Ascending aorta (tissue), 2 donors: ENCODE measurements around the gene BOLA3. TPM values are rescaled to one million over a fixed set of nuclear protein-coding genes. Genes with fewer than 3 reads are reported as not detected.

ENCODE experiments used
- DNase-seq, 2 donors: peaks; one replicate each; pipeline ENCODE4 v3.0.0-alpha.2; 2019; ENCODE audit warnings: low spot score in 2 of 2
- H3K27ac ChIP-seq, 2 donors: fragments of 200-600 bp; sonication (generic); one replicate each; pipeline ENCODE4 v1.5.1; 2016 to 2017; ENCODE audit warnings: mild to moderate bottlenecking in 1 of 2
- H3K27me3 ChIP-seq: fragments of 200-600 bp; sonication (generic); one replicate; pipeline ENCODE4 v1.5.1; 2017
- H3K36me3 ChIP-seq, 2 donors: fragments of 200-600 bp; sonication (generic); one replicate each; pipeline ENCODE4 v1.5.1; 2016
- H3K4me1 ChIP-seq, 2 donors: fragments of 200-600 bp; sonication (generic); one replicate each; pipeline ENCODE4 v1.5.1; 2016 to 2017; ENCODE audit warnings: mild to moderate bottlenecking in 1 of 2
- H3K4me3 ChIP-seq, 2 donors: fragments of 200-600 bp; sonication (generic); one replicate each; pipeline ENCODE4 v1.5.1; 2016 to 2017; ENCODE audit warnings: mild to moderate bottlenecking in 1 of 2
- H3K9me3 ChIP-seq, 2 donors: fragments of 200-600 bp; sonication (generic); one replicate each; pipeline ENCODE4 v1.5.1; 2016
- intact Hi-C: fragments of 100-400 bp; cut with DNase I; formaldehyde crosslinking; loops from one replicate; pipeline ENCODE4 v1.15.1; 2023
- total RNA-seq: library from RNA; depleted of rRNA; stranded (reverse); fragments of >200 nt; gene quantifications from one replicate; pipeline ENCODE4 v1.1.0, GENCODE V29; 2016
- TF ChIP-seq, protein P1 (sequence below), 3 experiments: fragments of 200-600 bp in 2 of 3; fragments of 450-650 bp in 1 of 3; sonication (generic) in 2 of 3; IDR thresholded peaks; one replicate each; pipeline ENCODE4 v1.5.1; 2016 to 2019; ENCODE audit warnings: antibody characterized with exemption in 3 of 3, mild to moderate bottlenecking in 1 of 3, moderate library complexity in 1 of 3

BOLA3 gene
- total RNA-seq, 1 donor from 2014 or later: 47.3 TPM

DNA sequence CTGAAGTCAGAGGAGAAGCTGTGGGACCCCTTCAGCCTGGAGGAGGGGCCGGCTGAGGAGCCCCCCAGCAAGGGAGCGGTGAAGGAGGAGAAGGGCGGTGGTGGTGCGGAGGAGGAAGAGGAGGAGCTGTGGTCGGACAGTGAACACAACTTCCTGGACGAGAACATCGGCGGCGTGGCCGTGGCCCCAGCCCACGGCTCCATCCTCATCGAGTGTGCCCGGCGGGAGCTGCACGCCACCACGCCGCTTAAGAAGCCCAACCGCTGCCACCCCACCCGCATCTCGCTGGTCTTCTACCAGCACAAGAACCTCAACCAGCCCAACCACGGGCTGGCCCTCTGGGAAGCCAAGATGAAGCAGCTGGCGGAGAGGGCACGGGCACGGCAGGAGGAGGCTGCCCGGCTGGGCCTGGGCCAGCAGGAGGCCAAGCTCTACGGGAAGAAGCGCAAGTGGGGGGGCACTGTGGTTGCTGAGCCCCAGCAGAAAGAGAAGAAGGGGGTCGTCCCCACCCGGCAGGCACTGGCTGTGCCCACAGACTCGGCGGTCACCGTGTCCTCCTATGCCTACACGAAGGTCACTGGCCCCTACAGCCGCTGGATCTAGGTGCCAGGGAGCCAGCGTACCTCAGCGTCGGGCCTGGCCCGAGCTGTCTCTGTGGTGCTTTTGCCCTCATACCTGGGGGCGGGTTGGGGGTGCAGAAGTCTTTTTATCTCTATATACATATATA is 46.0 kb downstream of the BOLA3 start:
- H3K27ac ChIP-seq: no peak overlapping the region
- no peaks in the 10 kb centered on the region for H3K27me3 ChIP-seq
- no peak overlapping the region for H3K4me3 ChIP-seq
- DNase-seq: no peak
- peaks cover 26 to 28% of the 10 kb centered on the region in 2 donors for H3K36me3 ChIP-seq
- no peaks in the 10 kb centered on the region for H3K4me1 ChIP-seq
- H3K9me3 ChIP-seq: no peaks in the 10 kb centered on the region
- TF ChIP-seq, protein P1, sequence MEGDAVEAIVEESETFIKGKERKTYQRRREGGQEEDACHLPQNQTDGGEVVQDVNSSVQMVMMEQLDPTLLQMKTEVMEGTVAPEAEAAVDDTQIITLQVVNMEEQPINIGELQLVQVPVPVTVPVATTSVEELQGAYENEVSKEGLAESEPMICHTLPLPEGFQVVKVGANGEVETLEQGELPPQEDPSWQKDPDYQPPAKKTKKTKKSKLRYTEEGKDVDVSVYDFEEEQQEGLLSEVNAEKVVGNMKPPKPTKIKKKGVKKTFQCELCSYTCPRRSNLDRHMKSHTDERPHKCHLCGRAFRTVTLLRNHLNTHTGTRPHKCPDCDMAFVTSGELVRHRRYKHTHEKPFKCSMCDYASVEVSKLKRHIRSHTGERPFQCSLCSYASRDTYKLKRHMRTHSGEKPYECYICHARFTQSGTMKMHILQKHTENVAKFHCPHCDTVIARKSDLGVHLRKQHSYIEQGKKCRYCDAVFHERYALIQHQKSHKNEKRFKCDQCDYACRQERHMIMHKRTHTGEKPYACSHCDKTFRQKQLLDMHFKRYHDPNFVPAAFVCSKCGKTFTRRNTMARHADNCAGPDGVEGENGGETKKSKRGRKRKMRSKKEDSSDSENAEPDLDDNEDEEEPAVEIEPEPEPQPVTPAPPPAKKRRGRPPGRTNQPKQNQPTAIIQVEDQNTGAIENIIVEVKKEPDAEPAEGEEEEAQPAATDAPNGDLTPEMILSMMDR (IDR thresholded peaks at IDR 0.05): no peak
- intact Hi-C loops: no loop called here

- no peak for DNase-seq
- H3K36me3 ChIP-seq: peaks cover 26 to 32% of the 10 kb centered on the region in 2 donors
- H3K27me3 ChIP-seq: no peaks in the 10 kb centered on the region
- H3K4me1 ChIP-seq: no peaks in the 10 kb centered on the region
- H3K4me3 ChIP-seq: no peak overlapping the region
- H3K9me3 ChIP-seq: no peaks in the 10 kb centered on the region
- intact Hi-C loops: no loop called here
- H3K27ac ChIP-seq: no peak overlapping the region
- TF ChIP-seq, protein P1 (IDR thresholded peaks at IDR 0.05): no peak
Observed at GRCh38 chr2:74100254-74101216, 47.2 kb downstream of the BOLA3 start.

- H3K4me1 ChIP-seq: no peaks in the 10 kb centered on the region
- peaks cover 29 to 38% of the 10 kb centered on the region in 2 donors for H3K36me3 ChIP-seq
- no peaks in the 10 kb centered on the region for H3K27me3 ChIP-seq
- intact Hi-C loops: no loop called here
- no peaks in the 10 kb centered on the region for H3K9me3 ChIP-seq
- TF ChIP-seq, protein P1 (IDR thresholded peaks at IDR 0.05): no peak
- H3K27ac ChIP-seq: no peak overlapping the region
- H3K4me3 ChIP-seq: no peak overlapping the region
- peak in 1 of 2 donors; percentile 18 for DNase-seq
Observed at GRCh38 chr2:74099835-74100234, 47.9 kb downstream of the BOLA3 start.

GRCh38 chr2:74099271-74099670 is 48.4 kb downstream of the BOLA3 start:
- Histone ChIP-seq H3K4me3 (no peak overlapping the region), H3K9me3 (no peaks in the 10 kb centered on the region), H3K27ac (no peak overlapping the region), H3K36me3 (peaks cover 30 to 40% of the 10 kb centered on the region in 2 donors), H3K27me3 (no peaks in the 10 kb centered on the region), H3K4me1 (no peaks in the 10 kb centered on the region)
- TF ChIP-seq, protein P1 (IDR thresholded peaks at IDR 0.05): no peak
- no peak for DNase-seq
- intact Hi-C loops: no loop called here

GRCh38 chr2:74097574-74097973 is 50.1 kb downstream of the BOLA3 start:
- intact Hi-C loops: no loop called here
- TF ChIP-seq, protein P1 (IDR thresholded peaks at IDR 0.05): no peak
- Histone ChIP-seq H3K4me3 (no peak overlapping the region), H3K27me3 (no peaks in the 10 kb centered on the region), H3K9me3 (no peaks in the 10 kb centered on the region), H3K4me1 (no peaks in the 10 kb centered on the region), H3K36me3 (peaks cover 28 to 51% of the 10 kb centered on the region in 2 donors), H3K27ac (no peak overlapping the region)
- DNase-seq: no peak
